Gastrocnemius medialis (tissue), 4 donors: ENCODE results near the gene C2CD4D. TPM values are rescaled to one million over a fixed set of nuclear protein-coding genes. Genes with fewer than 3 reads are reported as not detected.

ENCODE experiments used
- ATAC-seq, 2 donors: fragments of 150-250 bp; one replicate each; pipeline ENCODE4 v1.9.1; 2016
- DNase-seq, 2 donors: peaks; one replicate each; pipeline ENCODE4 v3.0.0-alpha.2; 2019
- H3K27ac ChIP-seq, 4 donors: fragments of 200-600 bp; sonication (generic); 1 replicate in 1 of 4; 2 replicates in 3 of 4; pipeline ENCODE4 v1.5.1; 2016 to 2018; ENCODE audit warnings: mild to moderate bottlenecking in 2 of 4, moderate library complexity in 1 of 4
- H3K27me3 ChIP-seq, 3 donors: fragments of 200-600 bp; sonication (generic) in 2 of 3; 1 replicate in 1 of 3; 2 replicates in 2 of 3; pipeline versions ENCODE4 v1.5.1 to v1.6.0; 2016 to 2019; ENCODE audit warnings: mild to moderate bottlenecking in 1 of 3, moderate library complexity in 1 of 3
- H3K36me3 ChIP-seq, 2 donors: fragments of 200-600 bp; sonication (generic) in 1 of 2; one replicate each; pipeline ENCODE4 v1.5.1; 2017 to 2018
- H3K4me1 ChIP-seq, 2 donors: fragments of 200-600 bp; sonication (generic) in 1 of 2; one replicate each; pipeline ENCODE4 v1.5.1; 2016 to 2017; ENCODE audit warnings: mild to moderate bottlenecking in 2 of 2
- H3K4me3 ChIP-seq, 4 donors: fragments of 200-600 bp; sonication (generic) in 3 of 4; 1 replicate in 1 of 4; 2 replicates in 3 of 4; pipeline ENCODE4 v1.5.1; 2016 to 2019; ENCODE audit warnings: mild to moderate bottlenecking in 2 of 4
- H3K9me3 ChIP-seq, 3 donors: fragments of 200-600 bp; sonication (generic) in 2 of 3; 1 replicate in 1 of 3; 2 replicates in 2 of 3; pipeline ENCODE4 v1.5.1; 2016 to 2019
- CTCF ChIP-seq, 5 experiments: fragments of 450-650 bp in 3 of 5; fragments of 200-600 bp in 2 of 5; sonication (generic) in 2 of 5; IDR thresholded peaks in 4 of 5; conservative IDR thresholded peaks in 1 of 5; 1 replicate in 4 of 5; 2 replicates in 1 of 5; pipeline ENCODE4 v1.5.1; 2016 to 2019; ENCODE audit warnings: antibody characterized with exemption in 5 of 5, mild to moderate bottlenecking in 3 of 5, moderate library complexity in 3 of 5
- POLR2A ChIP-seq, 2 donors: fragments of 450-650 bp; IDR thresholded peaks; one replicate each; pipeline ENCODE4 v1.6.1; 2017; ENCODE audit warnings: antibody characterized with exemption in 2 of 2, mild to moderate bottlenecking in 2 of 2, moderate library complexity in 2 of 2
- in situ Hi-C, 4 donors: fragments of 200-750 bp; cut with MboI; loops; one replicate each; pipeline versions ENCODE4 v1.15.0 to v1.8.0; 2017; ENCODE audit warnings: low sequenced_read_pairs in 4 of 4
- intact Hi-C: fragments of 100-400 bp; cut with DNase I; formaldehyde crosslinking; loops from one replicate; pipeline ENCODE4 v1.15.1; 2023; ENCODE audit warnings: low total_unique reads
- total RNA-seq, 4 donors: library from RNA; depleted of rRNA; stranded (reverse); fragments of >200 nt; gene quantifications; one replicate each; pipeline versions ENCODE4 v1.1.0 to v1.2.3, GENCODE V29; 2016

C2CD4D gene
- total RNA-seq, 4 donors from 2014 or later, result not detected

- no peak for DNase-seq
- no peak overlapping the region for H3K27ac ChIP-seq
- H3K4me3 ChIP-seq, result no peak overlapping the region
- H3K27me3 ChIP-seq, result no peaks in the 10 kb centered on the region
- in situ Hi-C loops, result no loop called here
- no peaks in the 10 kb centered on the region for H3K36me3 ChIP-seq
- no peaks in the 10 kb centered on the region for H3K4me1 ChIP-seq
- no peak for TF ChIP-seq POLR2A (IDR thresholded peaks at IDR 0.05)
- TF ChIP-seq CTCF (IDR thresholded peaks at IDR 0.05 in 4 of 5, conservative IDR thresholded peaks at IDR 0.05 in 1 of 5), result no peak
- ATAC-seq, result no peak
- intact Hi-C loops, result no loop called here
- no peaks in the 10 kb centered on the region for H3K9me3 ChIP-seq
Observed at GRCh38 chr1:151864411-151864810, 24.8 kb upstream of the C2CD4D start.

DNA sequence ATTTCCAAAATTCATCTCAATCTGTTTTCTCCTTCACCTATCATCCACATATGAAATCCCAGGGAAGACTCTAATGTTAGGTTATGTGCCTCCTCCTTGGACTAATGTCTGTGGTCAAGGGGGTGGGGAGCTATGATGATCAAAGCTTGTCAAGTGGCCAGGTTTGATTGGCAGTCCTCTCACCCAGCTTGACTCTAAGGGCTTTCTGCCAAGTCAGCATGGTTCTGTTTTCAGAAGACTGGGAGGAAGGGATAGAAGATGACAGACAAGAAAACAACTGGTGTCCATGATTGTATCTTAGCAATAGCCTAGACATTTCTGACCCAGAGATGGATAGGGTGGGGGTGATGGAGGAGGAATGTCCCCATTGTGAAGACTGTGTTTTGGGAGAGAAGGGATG is 23.0 kb upstream of the C2CD4D start:
- no peak overlapping the region for H3K27ac ChIP-seq
- DNase-seq (no peak), ATAC-seq (no peak)
- H3K4me1 ChIP-seq, result no peaks in the 10 kb centered on the region
- in situ Hi-C loops, result no loop called here
- no peaks in the 10 kb centered on the region for H3K27me3 ChIP-seq
- H3K4me3 ChIP-seq, result no peak overlapping the region
- TF ChIP-seq POLR2A (IDR thresholded peaks at IDR 0.05) (no peak), CTCF (IDR thresholded peaks at IDR 0.05 in 4 of 5, conservative IDR thresholded peaks at IDR 0.05 in 1 of 5) (no peak)
- no peaks in the 10 kb centered on the region for H3K9me3 ChIP-seq
- intact Hi-C loops, result no loop called here
- no peaks in the 10 kb centered on the region for H3K36me3 ChIP-seq

GRCh38 chr1:151860504-151861187 is 21.0 kb upstream of the C2CD4D start:
- ATAC-seq (no peak), DNase-seq (no peak)
- H3K27ac ChIP-seq, result no peak overlapping the region
- no peaks in the 10 kb centered on the region for H3K36me3 ChIP-seq
- TF ChIP-seq CTCF (IDR thresholded peaks at IDR 0.05 in 4 of 5, conservative IDR thresholded peaks at IDR 0.05 in 1 of 5) (no peak), POLR2A (IDR thresholded peaks at IDR 0.05) (no peak)
- no peak overlapping the region for H3K4me3 ChIP-seq
- in situ Hi-C loops (no loop called here), intact Hi-C loops (no loop called here)
- H3K27me3 ChIP-seq, result no peaks in the 10 kb centered on the region
- H3K9me3 ChIP-seq, result no peaks in the 10 kb centered on the region
- H3K4me1 ChIP-seq, result no peaks in the 10 kb centered on the region

DNA sequence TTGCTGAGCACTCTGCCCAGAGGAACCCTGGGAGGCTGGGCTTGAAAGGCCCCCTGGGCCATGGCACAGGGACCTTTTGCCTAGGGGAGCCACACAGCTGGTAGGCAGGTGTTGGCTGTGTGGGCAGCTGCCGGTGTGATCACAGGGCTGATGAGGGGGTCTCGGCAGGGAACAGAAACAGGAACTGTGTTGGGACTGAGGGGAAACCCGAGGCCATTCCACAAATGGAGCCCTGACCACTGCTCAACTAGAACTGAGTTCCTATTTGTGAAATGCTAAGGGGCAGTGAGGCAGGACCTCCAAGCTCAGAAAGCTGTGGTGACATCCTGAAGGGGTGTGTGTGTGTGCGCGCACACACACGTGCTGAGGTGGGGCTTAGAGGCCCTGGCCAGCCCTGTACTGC is 20.3 kb upstream of the C2CD4D start:
- H3K4me3 ChIP-seq, result no peak overlapping the region
- no peaks in the 10 kb centered on the region for H3K9me3 ChIP-seq
- no peaks in the 10 kb centered on the region for H3K27me3 ChIP-seq
- TF ChIP-seq CTCF (IDR thresholded peaks at IDR 0.05 in 4 of 5, conservative IDR thresholded peaks at IDR 0.05 in 1 of 5) (no peak), POLR2A (IDR thresholded peaks at IDR 0.05) (no peak)
- DNase-seq (no peak), ATAC-seq (no peak)
- in situ Hi-C loops (no loop called here), intact Hi-C loops (no loop called here)
- H3K4me1 ChIP-seq, result no peaks in the 10 kb centered on the region
- H3K27ac ChIP-seq, result no peak overlapping the region
- no peaks in the 10 kb centered on the region for H3K36me3 ChIP-seq
